Measurements from ENCODE around the gene ARL2.

The ARL2 gene

GRCh38 chr11:64996327-64996709 lies 17.6 kb upstream of the ARL2 start:
- H3K27ac ChIP-seq: peak overlapping the region; percentile 59
- no peak for TF ChIP-seq CTCF (conservative IDR thresholded peaks at IDR 0.05; ENCODE audit: low read depth)
- ChIA-PET CTCF (interaction anchor here (0.5 to 2.0 kb wide), 6 partner anchors 11 to 186 kb away, joined by 3 to 6 read pairs (median 4); partner anchors contain the start of gene ARL2), POLR2A (ENCODE audit: low non-redundant PET) (interaction anchor here (0.6 kb wide), 1 partner anchor 101 kb away, joined by 3 read pairs; no protein-coding TSS in a partner anchor)
- no peak for DNase-seq (ENCODE audit: low spot score)

DNA sequence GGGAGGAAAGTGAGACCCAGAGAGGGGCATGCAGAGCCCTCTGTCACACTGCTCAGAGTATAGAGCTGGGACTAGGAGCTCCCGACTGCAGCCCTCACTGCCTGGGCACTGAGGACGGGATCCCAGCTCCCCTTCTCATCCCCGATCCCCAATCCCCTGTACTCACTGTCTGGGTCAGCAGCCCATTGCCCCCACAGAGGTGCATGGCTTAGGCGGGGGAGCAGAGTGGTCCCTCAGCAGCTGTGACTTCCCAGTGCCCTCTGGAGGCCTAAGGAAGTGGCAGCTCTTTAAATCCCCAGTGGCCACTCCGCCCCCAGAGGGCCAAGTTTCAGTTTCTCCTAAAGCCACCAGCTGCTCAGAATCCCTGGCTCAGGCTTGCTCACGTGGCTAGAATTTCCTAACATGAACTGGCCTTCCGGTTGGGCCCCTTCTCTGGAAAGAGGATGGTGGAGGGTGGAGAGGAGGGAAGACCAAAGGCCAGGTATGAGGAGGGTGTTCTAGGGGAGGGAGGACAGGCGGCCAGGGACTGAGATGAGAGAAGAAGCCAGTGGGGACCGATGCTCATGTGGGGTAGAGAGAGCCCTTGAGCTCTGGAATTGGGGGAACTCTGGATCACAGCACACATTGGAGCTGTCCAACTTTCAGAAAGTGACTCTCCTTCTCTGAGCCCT lies 17.1 kb upstream of the ARL2 start, which contains the start of gene BATF2:
Gene BATF2, minus strand, starts transcription at position 262 of the 671 bp plus-strand sequence. Its CDS starts 57 bp downstream, at position 205.
- H3K27ac ChIP-seq: peak within 1 kb of the TSS; percentile 59
- DNase-seq (ENCODE audit: low spot score): peak; percentile 60
- no peak for TF ChIP-seq CTCF (conservative IDR thresholded peaks at IDR 0.05; ENCODE audit: low read depth)
- CTCF ChIA-PET: interaction anchor here (0.5 to 2.0 kb wide), 6 partner anchors 11 to 185 kb away, joined by 3 to 6 read pairs (median 4); partner anchors contain the start of gene ARL2
- POLR2A ChIA-PET (ENCODE audit: low non-redundant PET): interaction anchor here (0.6 kb wide), 1 partner anchor 101 kb away, joined by 3 read pairs; no protein-coding TSS in a partner anchor

DNA sequence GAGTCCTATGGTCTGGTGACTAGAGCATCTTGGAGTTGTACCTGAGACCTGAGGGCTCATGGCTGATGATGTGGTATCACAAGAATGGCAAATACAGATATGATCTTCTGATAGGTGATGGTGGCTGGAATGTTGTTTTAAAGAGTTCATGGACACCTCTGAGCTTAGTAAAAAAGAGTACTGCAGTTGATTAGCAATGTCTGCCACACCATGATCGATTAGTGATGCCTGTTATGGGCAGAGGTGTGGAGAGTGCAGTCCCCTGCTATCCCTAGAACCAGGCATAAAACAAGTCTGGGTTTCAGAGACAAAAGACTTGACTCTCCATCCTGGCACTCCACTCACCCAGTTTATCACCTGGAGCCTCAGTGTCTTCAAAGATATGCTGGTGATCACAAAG lies 15.8 kb upstream of the ARL2 start:
- no peak for TF ChIP-seq CTCF (conservative IDR thresholded peaks at IDR 0.05; ENCODE audit: low read depth)
- POLR2A ChIA-PET (ENCODE audit: low non-redundant PET): interaction anchor here (0.7 kb wide), 1 partner anchor 124 kb away, joined by 3 read pairs; the partner anchor contains the start of gene FAU
- no peak overlapping the region for H3K27ac ChIP-seq
- DNase-seq (ENCODE audit: low spot score): no peak
- CTCF ChIA-PET: interaction anchor here (0.6 to 2.0 kb wide), 3 partner anchors 16 to 154 kb away, joined by 3 to 6 read pairs (median 3); partner anchors contain the start of genes ARL2 and CDC42BPG

DNA sequence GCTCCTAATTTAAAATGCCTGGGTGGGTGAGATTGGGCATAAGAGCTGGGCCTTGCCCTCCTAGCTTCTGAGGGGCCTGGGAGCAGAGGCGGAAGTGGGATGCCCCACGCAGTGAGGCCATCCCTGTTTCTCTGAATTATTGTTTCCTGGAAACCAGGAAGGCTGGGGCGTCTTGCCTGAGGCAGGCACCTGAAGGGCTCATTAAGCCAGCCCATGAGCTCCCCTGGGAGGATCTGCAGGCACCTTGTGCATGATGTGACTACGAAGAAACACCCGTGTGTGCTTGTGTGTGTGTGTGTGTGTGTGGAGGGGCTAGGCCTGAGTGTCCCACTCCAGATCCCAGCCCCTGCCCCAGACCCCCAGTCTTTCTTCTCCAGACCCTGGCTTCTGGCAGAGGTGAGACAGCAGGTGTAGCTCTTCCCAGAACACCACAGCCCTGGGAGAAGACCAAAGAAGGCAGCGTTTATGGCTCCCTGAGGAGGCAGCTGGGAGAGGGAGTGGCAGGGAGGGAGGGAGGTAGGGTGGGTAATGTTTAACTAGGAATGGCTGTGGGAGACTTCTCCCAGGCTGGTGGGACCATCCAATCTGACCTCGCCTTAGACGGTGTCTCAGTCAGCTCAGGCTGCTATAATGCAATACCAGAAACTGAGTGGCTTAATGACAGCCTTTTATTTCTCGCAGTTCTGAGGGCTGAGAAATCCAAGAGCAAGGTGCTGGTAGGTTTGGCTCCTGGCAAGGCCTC lies 15.1 kb upstream of the ARL2 start:
- no peak for TF ChIP-seq CTCF (conservative IDR thresholded peaks at IDR 0.05; ENCODE audit: low read depth)
- no peak for DNase-seq (ENCODE audit: low spot score)
- ChIA-PET CTCF (interaction anchor here (1.0 kb wide), 1 partner anchor 16 kb away, joined by 3 read pairs; the partner anchor contains the start of gene ARL2), POLR2A (ENCODE audit: low non-redundant PET) (interaction anchor here (0.7 kb wide), 1 partner anchor 123 kb away, joined by 3 read pairs; the partner anchor contains the start of gene FAU)
- peak overlapping the region; percentile 30 for H3K27ac ChIP-seq

GRCh38 chr11:64999478-64999877 lies 14.5 kb upstream of the ARL2 start:
- peak overlapping the region; percentile 30 for H3K27ac ChIP-seq
- POLR2A ChIA-PET (ENCODE audit: low non-redundant PET): no interaction called here
- no peak for TF ChIP-seq CTCF (conservative IDR thresholded peaks at IDR 0.05; ENCODE audit: low read depth)
- CTCF ChIA-PET: interaction anchor here (0.6 to 1.0 kb wide), 2 partner anchors 15 to 657 kb away, joined by 3 read pairs; partner anchors contain the start of gene ARL2
- no peak for DNase-seq (ENCODE audit: low spot score)

GRCh38 chr11:65002706-65003105 lies 11.3 kb upstream of the ARL2 start:
- no peak for TF ChIP-seq CTCF (conservative IDR thresholded peaks at IDR 0.05; ENCODE audit: low read depth)
- no peak for DNase-seq (ENCODE audit: low spot score)
- ChIA-PET CTCF (interaction anchor here (0.9 kb wide), 1 partner anchor 11 kb away, joined by 3 read pairs; the partner anchor contains the start of gene ARL2), POLR2A (ENCODE audit: low non-redundant PET) (no interaction called here)
- H3K27ac ChIP-seq: peak overlapping the region; percentile 3; the same call in 1 of the 2 replicates
